Skin epidermis (tissue), 12 donors: Measurements from ENCODE around the gene AKT2.
"Not testable (repeated sequence)": the region's sequence is repeated elsewhere in the genome, so short reads cannot be mapped to it uniquely, and the experiment has no call there.

Experiments used
- H3K27ac ChIP-seq, 21 experiments: fragments of 200-600 bp; sonication (generic) in 11 of 21; one replicate each; pipeline ENCODE4 v1.5.0; 2020; ENCODE audit warnings: mild to moderate bottlenecking in 3 of 21, inconsistent platforms in 2 of 21, moderate library complexity in 2 of 21
- H3K4me3 ChIP-seq, 7 experiments: fragments of 200-600 bp; sonication (generic) in 2 of 7; one replicate each; pipeline ENCODE4 v1.5.0; 2020; ENCODE audit warnings: inconsistent platforms in 2 of 7, mild to moderate bottlenecking in 2 of 7, moderate library complexity in 1 of 7

AKT2 gene

DNA sequence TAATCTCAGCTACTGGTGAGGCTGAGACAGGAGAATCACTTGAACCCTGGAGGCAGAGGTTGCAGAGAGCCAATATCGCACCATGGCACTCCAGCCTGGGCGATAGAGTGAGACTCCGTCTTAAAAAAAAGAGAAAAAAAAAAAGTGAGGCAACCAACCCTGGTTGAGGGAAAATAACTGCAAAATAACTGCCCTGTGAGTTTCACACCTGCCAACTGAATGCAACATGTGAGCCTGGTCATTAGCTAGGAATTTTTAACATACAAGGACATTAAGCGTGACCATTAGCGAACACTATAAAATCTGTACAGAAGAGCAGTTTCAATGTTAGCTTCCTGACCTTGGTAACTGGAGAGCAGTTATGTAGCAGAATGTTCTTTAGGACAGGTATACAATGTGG is 56.3 kb downstream of the AKT2 start:
- H3K27ac ChIP-seq: no peak overlapping the region
- H3K4me3 ChIP-seq: no peak overlapping the region

DNA sequence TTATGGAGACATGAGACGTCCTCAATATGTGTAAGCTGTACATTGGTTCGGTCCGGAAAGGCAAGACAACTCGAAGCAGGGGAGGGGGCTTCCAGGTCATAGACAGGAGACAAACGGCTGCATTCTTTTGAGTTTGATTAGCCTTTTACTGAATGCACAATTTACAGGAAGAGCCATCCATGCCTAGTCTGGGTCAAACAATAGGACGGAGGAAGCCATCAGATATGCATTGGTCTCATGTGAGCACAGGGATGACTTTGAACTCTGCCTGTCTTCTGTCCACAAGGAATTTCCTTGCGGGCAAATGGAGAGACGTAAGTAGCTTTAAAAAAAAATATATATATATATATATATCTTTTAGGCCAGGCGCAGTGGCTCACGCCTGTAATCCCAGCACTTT is 56.8 kb downstream of the AKT2 start:
- H3K27ac ChIP-seq: no peak overlapping the region
- H3K4me3 ChIP-seq: no peak overlapping the region

DNA sequence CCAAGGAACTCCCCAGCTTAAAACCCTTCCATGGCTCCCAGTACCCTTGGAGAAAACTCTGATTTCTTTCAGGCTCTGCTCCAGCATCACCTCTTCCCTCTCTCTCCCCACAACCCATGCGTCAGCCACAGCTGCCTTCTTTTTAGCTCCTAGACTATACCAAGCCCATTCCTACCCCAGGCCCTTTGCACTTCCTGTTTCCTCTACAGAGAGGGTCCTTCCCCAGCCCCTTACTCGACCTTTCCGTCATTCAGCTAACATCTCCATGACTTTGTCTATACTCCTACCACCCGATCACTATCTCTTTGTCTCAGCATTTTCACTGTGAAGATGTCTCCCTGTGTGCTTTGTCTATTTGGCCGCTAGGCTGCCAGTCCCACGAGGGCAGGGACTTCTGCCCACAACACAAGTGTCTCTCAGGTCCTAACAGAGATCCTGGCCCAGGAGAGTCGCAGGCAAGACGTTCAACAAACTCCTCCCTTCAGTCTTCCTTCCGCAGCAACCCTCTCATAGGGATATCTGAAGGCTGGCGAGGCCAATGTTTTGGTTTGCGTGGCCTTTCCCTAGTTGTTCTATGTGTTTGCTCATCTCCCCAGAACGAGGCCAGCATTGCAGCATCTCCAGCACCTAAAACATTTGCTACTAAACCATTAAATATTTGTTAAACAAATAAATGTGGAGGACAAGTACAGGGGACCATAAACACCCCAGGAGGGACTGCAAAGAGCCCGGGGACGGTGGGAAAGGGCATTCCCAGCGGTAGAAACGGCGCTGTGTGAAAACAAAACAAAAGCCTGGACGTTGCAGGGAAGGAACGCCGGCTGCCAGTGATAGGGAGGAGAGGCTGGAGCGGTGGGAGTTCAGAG is 59.5 kb downstream of the AKT2 start:
- H3K27ac ChIP-seq: no peak overlapping the region
- peak overlapping the region in 3 of 7 experiments; percentile 7 to 23 (median 15) for H3K4me3 ChIP-seq

DNA sequence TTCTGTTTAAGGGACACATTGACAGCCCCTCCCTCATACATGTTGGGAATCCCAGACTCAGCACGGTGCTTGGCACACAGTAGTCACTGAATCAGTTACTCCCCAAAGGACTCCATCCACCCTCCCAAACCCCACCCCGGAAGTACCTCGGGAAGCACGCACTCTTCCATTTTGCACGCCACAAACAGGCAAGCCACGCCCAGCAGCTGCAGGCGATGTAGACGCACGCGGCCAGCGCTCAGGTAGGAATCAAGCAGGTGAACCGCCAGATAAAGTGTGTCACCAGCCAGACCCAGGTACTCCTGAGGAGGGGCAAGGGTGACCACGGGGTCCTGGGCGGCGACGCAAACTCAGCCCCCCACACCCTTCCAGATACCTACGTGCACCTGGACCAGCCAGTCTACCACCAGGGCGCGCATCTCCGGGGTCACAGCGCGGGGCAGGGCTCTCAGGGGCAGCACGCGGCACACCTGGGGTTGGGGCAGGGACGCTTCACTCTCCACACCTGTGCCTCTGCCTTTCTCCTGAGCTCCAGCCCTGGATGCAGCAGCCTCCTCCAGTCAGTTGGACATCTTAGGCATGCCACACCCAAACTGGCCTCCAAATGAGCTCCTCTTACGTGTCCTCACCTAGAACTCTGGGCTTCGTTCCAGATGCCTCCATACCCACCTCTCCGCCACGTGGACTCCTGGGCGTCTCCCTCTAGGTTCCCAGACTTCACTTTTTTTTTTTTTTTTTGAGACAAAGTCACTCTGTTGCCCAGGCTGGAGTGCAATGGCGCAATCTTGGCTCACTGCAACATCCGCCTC is 60.6 kb downstream of the AKT2 start:
- Histone ChIP-seq H3K27ac (no peak overlapping the region), H3K4me3 (no peak overlapping the region)

DNA sequence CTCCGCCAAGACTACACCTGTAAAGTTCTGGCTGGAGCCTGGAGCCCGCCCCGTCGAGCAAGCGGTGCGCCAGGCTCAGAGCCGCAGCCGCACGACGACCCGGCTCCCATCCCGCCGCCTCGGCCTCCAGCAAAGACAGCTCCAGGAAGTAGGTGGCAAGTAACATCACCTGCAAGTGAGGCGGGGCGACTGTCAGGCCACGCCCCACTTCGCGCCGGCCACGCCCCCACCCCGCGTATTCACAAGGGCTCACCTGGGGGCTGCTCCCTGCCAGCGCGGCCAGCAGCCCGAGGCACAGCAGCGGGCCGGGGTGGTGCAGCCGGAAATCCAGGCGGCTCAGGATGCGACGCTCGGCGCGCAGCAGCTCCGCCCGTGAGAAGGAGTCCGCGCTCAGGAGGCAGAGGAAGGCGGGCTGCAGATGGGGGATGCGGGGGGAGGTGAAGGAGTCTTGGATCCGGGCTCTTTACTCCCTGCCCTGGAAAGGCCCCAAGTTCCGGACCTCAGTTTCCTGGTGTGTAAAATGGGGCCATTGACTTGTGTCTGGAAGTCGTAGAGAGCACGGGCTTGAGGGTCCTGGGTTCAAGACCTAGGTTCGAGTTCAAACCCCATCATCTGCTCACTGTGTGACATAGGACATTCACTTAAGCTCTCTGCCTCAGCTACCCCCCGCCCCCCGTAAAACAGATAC is 61.9 kb downstream of the AKT2 start:
- H3K27ac ChIP-seq: no peak overlapping the region
- H3K4me3 ChIP-seq: no peak overlapping the region

DNA sequence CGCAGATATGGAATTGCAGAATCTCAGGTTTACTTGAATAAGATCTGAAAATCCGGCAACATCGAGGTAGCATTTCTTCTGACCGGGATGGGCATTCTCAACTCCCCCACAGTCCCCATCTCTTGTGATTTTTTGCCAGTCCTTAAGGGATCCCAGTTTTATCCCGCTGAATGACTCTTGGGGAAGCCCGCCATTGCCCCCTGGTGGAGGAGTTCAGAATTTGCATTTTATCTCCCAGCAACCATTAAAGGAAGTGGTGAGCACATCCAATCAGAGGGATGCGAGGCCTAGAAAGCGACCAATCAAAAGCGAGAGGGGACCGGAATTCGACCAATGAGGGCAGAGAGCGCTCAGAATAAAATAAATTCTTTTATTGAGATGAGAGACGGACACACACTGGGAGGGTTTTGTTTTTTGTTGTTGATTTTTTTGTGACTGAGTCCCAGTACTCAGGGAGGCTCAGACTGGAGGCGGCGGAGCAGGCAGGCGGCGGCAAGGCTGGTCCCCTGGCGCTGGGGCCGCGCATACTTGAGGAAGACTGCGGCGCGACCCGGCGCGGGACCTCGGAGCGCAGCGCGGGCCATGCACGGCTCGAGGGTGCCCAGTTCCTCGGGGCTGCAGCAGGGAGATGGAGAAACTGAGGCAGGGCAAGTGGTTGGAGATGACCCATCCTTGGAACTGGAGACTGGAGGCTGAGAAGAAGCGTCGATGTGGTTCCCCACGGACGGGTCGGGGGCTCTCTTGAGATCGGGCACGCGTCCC is 63.1 kb downstream of the AKT2 start:
- Histone ChIP-seq H3K4me3 (no peak overlapping the region), H3K27ac (no peak overlapping the region)

DNA sequence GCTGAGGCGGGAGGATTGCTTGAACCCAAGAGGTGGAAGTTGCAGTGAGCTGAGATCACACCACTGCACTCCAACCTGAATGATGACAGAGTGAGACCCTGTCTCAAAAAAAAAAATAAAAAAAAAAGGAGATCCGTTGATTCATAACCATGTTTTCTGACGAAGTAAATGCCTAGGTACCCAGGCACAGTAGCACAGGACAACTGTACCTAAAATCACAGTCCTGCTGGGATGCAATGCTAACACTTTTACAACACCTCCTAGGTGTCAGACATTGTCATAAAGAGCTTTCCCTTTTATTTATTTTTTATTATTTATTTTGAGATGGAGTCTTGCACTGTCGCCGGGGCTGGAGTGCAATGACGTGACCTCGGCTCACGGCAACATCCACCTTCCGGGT is 64.5 kb downstream of the AKT2 start:
- H3K27ac ChIP-seq: no peak overlapping the region
- no peak overlapping the region for H3K4me3 ChIP-seq

DNA sequence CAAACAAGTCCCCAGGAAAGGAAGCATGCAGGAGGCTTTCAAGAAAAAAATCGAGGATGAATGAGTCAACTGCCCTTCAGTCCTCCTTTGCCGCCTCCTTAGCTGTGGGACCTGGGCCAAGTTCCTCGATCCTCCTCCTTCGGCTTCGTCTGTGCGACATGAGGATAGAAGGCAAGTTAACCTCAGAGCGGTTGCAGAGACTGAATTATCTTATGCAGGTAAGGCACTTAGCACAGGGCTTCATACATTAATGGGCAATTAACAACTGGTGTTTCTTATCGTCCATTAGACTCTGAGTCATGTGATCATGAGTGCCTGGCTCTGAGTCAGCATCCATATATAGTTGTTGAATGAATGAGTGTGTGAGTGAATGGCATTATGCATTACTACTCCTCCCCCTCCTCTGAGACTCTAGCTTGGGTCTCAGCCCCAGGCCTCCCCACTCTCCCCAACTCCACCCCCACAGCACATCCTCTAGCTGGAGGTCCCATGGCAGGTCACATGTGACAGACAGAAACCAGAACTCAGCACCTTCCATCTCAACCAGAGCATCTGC is 65.3 kb downstream of the AKT2 start:
- H3K27ac ChIP-seq: no peak overlapping the region
- no peak overlapping the region for H3K4me3 ChIP-seq

DNA sequence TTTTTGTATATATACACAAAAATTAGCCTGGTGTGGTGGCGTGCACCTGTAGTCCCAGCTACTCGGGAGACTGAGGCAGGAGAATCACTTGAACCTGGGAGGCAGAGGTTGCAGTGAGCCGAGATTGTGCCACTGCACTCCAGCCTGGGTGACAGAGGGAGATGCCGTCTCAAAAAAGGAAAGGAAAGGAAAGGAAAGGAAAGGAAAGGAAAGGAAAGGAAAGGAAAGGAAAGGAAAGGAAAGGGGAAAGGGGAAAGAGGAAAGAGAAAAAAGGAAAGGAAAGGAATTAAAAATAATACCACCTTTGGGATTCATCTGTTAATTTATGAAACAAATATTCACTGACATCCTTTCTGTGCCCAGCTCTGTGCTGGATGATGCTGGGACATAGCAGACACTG is 66.1 kb downstream of the AKT2 start:
- H3K27ac ChIP-seq, H3K4me3 ChIP-seq: not testable (repeated sequence)

DNA sequence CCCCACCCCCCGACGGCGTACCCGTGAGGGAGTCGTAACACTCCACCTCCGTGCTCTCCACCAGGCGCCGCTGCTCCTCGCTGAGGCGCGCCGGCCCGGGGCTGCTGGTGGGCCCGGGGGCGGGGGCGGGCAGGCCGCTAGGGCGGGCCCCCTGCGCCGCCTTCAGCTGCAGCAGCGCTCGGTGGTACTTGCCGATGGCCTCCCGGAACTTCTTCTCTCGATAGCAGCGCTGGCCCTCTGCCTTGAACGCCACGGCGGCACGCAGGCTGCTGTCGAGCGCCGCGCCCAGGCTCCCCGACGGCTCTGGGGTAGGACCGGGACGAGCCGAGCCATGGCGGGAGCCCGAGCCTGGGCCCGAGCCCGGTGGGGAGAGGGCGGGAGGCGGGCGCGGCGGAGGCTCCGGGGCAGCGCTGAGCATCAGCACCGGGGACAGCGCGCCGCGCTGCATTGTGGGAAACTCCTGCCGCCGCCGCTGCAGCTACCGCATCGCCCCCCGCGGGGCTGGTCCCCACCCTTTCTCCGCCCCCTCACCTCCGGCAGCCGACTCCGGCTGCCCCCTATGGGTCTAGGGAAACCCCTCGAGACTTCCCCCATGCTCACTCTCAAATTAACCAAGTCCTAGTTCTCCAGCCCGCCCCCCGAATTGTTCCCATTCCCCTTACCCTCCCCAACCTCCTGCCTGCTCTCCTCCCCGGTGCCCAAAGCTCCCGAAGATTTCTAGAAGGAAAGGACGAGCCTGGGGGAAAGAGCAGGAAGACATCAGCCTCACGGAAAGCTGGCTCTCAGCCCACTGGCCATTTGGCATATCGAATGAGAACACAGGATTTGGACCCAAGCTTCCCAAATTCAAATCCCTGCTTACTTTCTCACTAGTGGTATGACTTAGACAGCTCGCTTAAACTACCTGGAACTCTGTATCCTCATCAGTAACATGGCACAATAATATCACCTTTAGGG is 66.9 kb downstream of the AKT2 start, which contains the start of gene TTC9B:
TSS of gene TTC9B (minus strand) at position 451 of the 957 bp plus-strand sequence. CDS start at position 448, 3 bp downstream.
- Histone ChIP-seq H3K27ac (no peak within 1 kb of the TSS), H3K4me3 (peak within 1 kb of the TSS in 3 of 7 experiments; percentile 2 to 17 (median 15))

DNA sequence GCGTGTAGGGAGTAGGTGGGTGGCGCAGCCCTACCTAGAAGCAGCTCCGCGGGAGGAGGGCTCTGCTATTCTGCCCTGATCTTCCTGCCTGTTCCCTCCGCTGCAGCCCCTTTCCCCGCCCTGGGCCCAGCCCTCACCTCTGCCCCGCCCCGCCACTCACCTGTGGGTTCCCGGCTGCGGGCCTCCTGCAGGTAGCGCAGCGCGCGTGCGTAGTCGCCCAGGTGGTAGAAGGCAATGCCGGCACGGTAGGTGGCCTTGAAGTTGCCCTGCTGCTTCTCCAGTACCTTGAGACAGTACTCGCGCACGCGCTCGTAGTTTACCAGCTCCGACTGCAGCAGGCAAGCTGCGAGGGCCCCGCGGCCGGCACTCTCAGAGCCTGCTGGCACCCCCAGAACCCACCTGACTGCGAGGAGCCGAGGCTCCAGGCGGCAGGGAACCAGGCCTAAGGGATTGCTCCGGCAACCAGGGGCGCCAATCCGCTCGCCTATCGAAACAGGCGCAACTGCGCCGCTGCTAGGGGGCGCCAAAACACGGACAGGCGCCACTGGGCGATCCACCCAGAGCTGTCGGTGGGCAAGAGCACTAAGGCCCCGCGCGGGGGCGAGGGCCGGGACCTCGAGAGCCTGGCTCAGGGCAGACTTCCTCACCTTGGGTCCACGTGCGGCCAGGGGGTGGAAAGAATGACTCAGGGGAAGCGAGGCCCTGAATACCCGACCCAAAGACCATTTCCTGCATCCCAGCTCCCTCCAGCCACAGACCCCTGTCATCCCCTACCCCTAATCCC is 67.9 kb downstream of the AKT2 start:
- Histone ChIP-seq H3K4me3 (peak overlapping the region in 2 of 7 experiments; percentile 15 to 17), H3K27ac (no peak overlapping the region)

DNA sequence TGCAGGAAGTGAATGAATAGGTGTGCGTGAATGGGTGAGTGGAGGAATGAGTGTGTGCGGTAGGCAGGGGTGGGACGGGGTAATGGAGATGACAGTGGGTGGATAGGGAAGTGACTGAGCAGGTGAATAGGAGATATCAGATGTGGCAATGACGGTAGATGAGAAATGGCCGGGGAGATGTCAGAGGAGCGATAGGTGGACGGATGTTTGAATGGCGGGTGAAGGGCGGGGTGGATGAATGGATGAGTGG is 68.4 kb downstream of the AKT2 start:
- no peak overlapping the region for H3K27ac ChIP-seq
- H3K4me3 ChIP-seq: peak overlapping the region in 1 of 7 experiments; percentile 15

DNA sequence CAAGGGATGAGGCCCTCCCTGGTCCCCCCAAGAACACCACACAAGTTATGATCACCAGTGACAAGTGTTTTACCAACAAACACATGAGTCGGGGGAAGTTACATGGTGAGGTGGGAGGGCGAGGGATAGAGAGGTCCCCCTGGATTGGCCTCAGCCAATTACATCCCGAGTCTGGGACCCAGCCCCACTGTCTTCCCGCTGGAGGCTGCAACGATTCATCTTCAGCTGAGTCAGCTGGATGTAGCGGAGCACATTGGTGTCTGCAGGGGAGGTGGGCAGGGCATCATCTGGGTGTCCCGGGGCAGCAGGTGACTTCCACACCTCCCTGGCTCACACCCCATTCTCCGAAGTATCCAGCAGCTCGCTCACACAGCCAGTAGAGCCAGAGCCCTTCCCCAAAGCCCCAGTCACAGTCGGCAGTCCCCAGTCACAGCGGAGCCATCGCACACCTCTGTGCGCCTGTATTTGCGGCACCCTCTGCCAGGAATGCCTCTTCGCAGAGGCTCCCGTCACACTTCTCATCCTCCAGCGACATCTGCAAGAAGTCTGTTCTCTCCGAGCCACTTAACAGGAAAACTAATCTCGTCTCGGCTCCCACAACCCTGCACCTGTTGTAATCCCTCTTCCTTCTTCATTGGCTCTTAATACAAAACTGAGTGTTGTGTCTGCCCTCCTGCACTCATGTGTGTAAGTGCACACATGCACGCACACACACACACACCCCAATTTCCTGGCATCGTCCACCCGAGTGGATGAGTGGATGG is 69.0 kb downstream of the AKT2 start:
- H3K4me3 ChIP-seq: no peak overlapping the region
- H3K27ac ChIP-seq: no peak overlapping the region

DNA sequence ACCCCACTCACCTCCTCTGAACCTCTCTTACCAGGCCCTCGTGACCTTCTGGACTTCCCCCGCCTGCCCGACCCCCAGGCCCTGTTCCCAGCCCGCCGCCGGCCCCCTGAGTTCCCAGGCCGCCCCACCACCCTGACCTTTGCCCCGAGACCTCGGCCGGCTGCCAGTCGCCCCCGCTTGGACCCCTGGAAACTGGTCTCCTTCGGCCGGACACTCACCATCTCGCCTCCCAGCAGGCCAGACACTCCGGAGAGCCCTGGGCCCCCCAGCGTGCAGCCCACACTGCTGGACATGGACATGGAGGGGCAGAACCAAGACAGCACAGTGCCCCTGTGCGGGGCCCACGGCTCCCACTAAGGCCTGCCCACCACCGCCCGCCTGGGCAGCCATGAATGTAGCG is 70.2 kb downstream of the AKT2 start:
- Histone ChIP-seq H3K27ac (no peak overlapping the region), H3K4me3 (no peak overlapping the region)

DNA sequence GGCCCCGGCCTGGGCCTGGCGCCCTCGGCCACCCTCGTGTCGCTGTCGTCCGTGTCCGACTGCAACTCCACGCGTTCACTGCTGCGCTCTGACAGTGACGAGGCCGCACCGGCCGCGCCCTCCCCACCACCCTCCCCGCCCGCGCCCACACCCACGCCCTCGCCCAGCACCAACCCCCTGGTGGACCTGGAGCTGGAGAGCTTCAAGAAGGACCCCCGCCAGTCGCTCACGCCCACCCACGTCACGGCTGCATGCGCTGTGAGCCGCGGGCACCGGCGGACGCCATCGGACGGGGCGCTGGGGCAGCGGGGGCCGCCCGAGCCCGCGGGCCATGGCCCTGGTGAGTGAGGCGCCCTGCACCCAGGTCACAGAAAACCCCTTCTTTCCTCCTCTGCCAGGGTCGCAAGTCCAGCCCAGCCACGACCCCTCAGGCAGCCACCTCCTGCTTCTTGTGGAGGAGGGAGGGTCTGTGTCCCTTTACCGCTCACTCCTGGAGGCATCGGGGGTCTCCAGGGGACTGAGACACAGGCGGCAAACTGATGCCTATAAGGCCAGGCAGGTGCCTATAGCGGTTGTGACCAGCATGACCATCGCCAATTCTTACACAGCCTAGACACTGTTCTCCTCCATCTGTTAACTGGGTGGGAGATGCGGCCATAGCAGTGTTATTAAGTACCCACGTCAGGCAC is 71.1 kb downstream of the AKT2 start:
- no peak overlapping the region for H3K4me3 ChIP-seq
- no peak overlapping the region for H3K27ac ChIP-seq

DNA sequence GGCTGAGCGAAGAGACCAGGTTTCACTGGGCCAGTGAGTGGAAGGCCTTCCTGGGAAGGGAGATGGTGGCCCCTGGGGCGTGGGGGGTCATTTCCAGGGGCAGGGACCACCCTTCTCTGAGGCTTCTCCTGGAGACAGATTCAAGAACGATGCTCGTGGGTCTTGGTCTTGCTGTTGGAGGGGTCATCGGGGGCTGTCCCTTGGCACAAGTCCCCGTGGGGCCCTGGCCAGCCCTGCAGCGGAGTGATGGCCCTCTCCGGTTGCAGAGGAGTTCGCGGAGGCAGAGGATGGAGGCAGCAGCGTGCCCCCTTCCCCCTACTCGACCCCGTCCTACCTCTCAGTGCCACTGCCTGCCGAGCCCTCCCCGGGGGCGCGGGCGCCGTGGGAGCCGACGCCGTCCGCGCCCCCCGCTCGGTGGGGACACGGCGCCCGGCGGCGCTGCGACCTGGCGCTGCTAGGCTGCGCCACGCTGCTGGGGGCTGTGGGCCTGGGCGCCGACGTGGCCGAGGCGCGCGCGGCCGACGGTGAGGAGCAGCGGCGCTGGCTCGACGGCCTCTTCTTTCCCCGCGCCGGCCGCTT is 71.8 kb downstream of the AKT2 start:
- no peak overlapping the region for H3K4me3 ChIP-seq
- no peak overlapping the region for H3K27ac ChIP-seq
